Mucosa of rectum (tissue), 2 donors: Measurements from ENCODE around the gene HIVEP3.

Experiments
- H3K27ac ChIP-seq, 2 donors: one replicate each; pipeline ENCODE4 v1.7.0; 2013; ENCODE audit warnings: inconsistent platforms in 2 of 2, low read depth in 2 of 2, low read length in 2 of 2
- H3K27me3 ChIP-seq, 2 donors: one replicate each; pipeline ENCODE4 v1.7.0; 2013; ENCODE audit warnings: low read length in 2 of 2; ENCODE audit not compliant: control insufficient read depth in 2 of 2, insufficient read depth in 2 of 2
- H3K36me3 ChIP-seq, 2 donors: one replicate each; pipeline ENCODE4 v1.7.0; 2013; ENCODE audit warnings: low read length in 2 of 2; ENCODE audit not compliant: control insufficient read depth in 2 of 2, insufficient read depth in 2 of 2
- H3K4me1 ChIP-seq, 2 donors: one replicate each; pipeline ENCODE4 v1.7.0; 2013; ENCODE audit warnings: low read length in 2 of 2, mild to moderate bottlenecking in 1 of 2; ENCODE audit not compliant: control insufficient read depth in 2 of 2, insufficient read depth in 2 of 2
- H3K4me3 ChIP-seq, 2 donors: one replicate each; pipeline ENCODE4 v1.7.0; 2013; ENCODE audit warnings: low read length in 2 of 2
- H3K9ac ChIP-seq, 2 donors: one replicate each; pipeline ENCODE4 v1.7.0; 2013; ENCODE audit warnings: low read length in 2 of 2, low read depth in 1 of 2, mild to moderate bottlenecking in 1 of 2
- H3K9me3 ChIP-seq, 2 donors: one replicate each; pipeline ENCODE4 v1.7.0; 2013; ENCODE audit warnings: low read length in 2 of 2; ENCODE audit not compliant: control insufficient read depth in 2 of 2
- donor health status: healthy.
- donor health status: Normal muscosa, but diverticular disease.

HIVEP3 gene

DNA sequence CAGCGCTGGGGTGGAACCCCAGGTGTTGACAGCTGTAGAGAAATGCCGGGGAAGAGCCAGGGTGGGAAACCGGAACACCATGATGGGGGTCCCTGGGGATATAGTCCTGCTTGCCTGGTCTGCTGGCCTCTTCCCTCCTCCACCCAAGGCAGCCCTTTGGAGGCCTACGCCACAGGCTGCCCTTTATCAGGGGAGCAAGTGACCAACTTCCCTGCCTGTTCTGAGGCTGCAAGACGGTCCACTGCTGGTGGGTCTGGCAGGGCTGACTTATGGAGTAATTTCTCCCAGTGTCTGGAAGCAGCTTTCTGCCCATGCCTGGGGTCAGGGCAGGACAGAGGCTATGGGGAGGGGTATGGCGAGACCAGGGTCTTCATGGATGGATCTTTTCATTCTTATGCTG lies 383.4 kb downstream of the HIVEP3 start:
- Histone ChIP-seq H3K27me3 (no peaks in the 10 kb centered on the region), H3K4me3 (no peak overlapping the region), H3K27ac (no peak overlapping the region), H3K9ac (no peak overlapping the region), H3K9me3 (no peaks in the 10 kb centered on the region), H3K4me1 (peaks cover 10 to 11% of the 10 kb centered on the region in 2 donors), H3K36me3 (no peaks in the 10 kb centered on the region)

DNA sequence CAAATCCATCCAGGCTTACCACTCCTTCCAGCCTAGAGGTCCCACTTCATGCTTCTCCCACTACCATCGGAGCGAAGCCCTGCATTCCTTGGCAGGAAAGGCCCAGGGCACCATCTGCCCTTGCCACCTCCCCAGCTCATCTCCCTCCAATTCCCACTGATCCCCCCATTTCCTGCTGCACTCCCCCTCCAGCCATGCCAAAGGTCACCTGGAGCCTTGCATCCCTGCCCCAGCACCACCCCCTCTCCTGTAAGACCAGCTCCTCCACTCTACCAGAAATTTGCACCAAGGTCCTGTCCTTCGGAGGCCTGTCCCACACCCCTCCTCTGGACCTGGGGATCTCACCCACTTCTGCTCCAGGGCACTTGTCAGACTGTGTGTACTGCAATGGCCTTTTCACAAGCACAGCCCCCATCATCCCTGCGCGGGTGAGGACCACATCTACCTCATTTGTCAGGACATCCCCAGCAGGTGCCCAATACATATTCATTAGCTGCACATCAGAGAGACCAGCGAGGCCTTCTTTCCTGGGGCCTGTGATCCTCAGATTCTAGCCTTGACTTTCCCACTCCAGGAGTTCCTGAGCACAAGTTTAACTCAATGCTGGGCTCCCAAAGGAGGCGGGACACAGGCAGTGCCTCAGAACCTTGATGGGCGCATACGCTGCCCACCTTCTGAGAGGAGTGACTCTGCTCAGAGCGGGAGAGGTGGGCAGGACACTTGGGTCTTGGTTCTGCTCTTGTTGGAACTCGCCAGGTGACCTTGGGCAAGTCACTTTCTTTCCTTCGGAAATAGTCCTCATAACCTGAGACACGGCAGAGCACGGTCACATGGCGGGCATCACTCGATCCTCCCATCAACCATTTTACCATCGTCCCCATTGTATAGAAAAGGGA lies 384.3 kb downstream of the HIVEP3 start:
- peaks cover 10 to 11% of the 10 kb centered on the region in 2 donors for H3K4me1 ChIP-seq

DNA sequence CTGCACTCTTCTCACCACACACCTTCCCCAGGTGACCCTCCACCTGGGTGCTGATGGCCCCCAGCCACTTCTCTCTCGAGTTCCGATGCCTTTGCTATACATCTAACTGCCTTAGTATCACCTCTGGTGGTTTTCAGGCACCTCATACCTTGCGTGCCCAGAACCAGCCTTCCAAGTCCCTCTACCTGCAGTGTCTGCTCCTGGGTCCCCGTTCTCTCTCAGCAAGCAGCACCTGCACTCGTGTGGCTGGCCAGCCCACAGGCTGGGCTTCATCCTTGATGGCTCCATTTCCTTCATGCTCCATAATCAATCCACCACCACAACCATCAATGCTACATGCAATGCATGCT lies 385.0 kb downstream of the HIVEP3 start:
- Histone ChIP-seq H3K4me1 (peaks cover 10 to 11% of the 10 kb centered on the region in 2 donors), H3K27ac (no peak overlapping the region), H3K4me3 (no peak overlapping the region), H3K9ac (no peak overlapping the region), H3K9me3 (no peaks in the 10 kb centered on the region), H3K36me3 (no peaks in the 10 kb centered on the region), H3K27me3 (no peaks in the 10 kb centered on the region)

More for the DNA sequence above, 384.3 kb downstream of the HIVEP3 start:
- H3K36me3 ChIP-seq, result no peaks in the 10 kb centered on the region
- no peak overlapping the region for H3K27ac ChIP-seq
- no peak overlapping the region for H3K9ac ChIP-seq
- no peaks in the 10 kb centered on the region for H3K27me3 ChIP-seq
- H3K4me3 ChIP-seq, result no peak overlapping the region
- H3K9me3 ChIP-seq, result no peaks in the 10 kb centered on the region

DNA sequence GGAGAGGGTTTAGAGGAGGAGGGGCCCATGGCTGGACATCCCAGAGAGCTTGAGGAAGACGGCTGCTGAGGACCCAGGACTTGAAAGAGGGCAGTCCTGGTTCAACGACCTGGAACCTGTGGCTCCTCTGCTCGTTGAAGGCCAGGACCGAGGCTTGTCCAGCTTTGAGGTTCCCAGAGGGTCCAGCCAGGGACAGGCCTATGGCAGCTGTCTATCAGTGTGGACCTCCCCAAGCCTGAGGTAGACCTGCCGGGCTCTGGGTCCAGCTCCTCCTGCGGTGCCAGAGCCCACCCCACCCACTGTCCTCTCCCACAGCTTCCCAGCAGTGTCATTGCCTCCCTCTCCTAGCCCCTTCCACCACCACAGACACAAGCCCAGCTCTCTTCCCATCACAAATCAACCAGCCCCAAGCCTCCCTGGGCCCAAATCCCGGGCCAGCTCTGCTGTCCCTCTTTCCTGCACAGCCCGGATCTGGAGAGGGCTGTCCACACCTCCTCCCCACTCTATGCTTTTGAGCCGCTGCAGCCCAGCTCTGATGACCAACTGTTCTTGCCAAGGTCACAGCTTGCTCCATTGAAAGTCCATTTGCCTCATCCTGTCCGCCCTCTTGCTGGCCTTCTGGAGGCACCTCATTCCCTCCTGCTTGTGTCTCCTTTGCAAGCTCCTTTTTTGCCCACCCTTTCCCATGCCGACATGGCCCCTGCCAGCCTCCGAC lies 385.5 kb downstream of the HIVEP3 start:
- Histone ChIP-seq H3K36me3 (no peaks in the 10 kb centered on the region), H3K9me3 (no peaks in the 10 kb centered on the region), H3K4me3 (no peak overlapping the region), H3K9ac (no peak overlapping the region), H3K4me1 (peaks cover 9 to 11% of the 10 kb centered on the region in 2 donors), H3K27ac (no peak overlapping the region), H3K27me3 (no peaks in the 10 kb centered on the region)

DNA sequence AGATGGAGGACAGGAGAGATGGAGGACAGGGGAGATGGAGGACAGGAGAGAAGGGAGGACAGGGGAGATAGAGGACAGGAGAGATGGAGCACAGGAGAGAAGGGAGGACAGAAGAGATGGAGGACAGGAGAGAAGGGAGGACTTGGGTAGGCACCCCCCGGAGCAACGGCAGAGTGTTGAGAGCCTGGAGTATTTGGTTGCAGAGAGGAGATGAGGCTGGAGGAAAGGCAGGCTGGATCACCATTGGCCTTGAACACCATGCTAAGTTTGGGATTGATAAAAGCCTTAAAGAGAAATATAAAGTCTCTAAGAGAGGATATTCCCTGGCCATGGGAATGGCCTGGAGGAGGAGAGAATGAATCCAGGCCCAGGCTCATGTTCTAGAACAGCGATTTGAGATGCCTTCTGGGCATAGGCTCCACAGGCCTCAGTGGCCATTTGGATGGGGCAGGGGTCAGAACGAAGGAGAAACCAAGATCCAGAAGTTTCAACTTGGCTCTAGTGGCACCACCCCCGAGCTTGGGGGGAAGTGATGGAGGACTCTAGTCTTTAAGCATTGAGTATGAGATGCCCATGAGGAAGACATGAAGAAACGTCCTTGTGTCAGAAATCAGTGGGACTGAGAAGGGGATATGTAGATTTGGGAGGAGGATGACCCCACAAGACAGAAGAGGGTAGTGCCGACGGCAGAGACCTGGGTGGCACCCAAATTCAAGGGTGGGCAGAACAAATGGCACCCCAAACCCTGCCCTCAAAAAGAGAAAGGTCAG lies 386.3 kb downstream of the HIVEP3 start:
- no peak overlapping the region for H3K4me3 ChIP-seq
- no peaks in the 10 kb centered on the region for H3K27me3 ChIP-seq
- H3K9me3 ChIP-seq, result no peaks in the 10 kb centered on the region
- H3K36me3 ChIP-seq, result no peaks in the 10 kb centered on the region
- no peak overlapping the region for H3K27ac ChIP-seq
- H3K4me1 ChIP-seq, result peaks cover 1 to 4% of the 10 kb centered on the region in 2 donors
- H3K9ac ChIP-seq, result no peak overlapping the region

DNA sequence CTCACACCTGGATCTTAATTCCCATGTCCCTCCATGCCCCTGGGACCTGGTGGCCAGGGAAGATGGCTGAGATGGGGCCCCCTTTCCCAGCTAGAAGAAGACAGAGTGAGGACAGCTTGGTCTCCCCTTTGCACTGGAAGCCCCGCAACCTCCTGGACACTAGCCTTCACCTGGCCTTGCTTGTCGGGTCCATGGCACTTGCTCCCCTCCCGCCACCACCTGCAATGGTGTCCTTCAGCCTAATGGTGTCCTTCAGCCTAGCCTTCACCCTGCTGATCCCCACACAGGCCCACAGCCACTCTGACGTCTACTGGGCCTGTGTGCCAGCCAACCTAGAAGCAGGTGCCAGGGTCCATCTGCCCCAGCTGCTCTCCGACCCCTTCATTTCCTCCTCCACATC lies 388.3 kb downstream of the HIVEP3 start:
- no peak overlapping the region for H3K9ac ChIP-seq
- H3K36me3 ChIP-seq, result no peaks in the 10 kb centered on the region
- no peak overlapping the region for H3K4me3 ChIP-seq
- H3K27ac ChIP-seq, result no peak overlapping the region
- no peaks in the 10 kb centered on the region for H3K9me3 ChIP-seq
- H3K4me1 ChIP-seq, result no peaks in the 10 kb centered on the region
- H3K27me3 ChIP-seq, result no peaks in the 10 kb centered on the region

DNA sequence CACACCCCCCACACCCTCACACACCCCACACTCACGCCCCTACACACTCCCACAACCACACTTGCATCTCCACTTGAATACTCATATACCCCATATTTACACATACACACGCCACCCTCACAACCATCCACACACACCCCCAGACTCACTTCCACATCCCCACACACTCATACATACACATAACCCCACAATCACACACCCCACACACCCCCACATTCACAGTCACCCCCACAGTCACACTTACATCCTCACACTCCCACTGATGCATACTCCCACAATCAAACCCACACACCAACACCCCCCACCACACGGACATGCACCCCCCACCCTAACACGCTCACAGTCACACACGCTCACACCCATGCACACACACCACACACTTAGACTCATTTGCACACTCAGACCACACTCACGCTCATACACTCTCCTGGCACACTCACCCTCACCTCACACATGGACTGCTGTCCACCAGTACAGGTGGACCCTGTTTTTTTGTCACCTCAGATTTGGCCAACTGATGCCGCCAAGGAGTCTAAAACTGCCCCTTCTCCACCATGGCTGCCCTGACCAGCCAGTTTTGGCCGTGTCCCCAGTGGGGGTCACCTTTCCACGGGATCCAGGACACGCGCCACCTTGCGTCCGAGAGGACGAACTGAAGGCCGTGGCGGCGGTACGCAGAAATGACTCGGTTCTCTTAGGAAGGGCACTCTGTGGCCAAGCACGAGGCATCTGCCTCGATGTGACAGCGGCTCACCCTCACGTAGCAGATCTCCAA lies 388.9 kb downstream of the HIVEP3 start:
- Histone ChIP-seq H3K27me3 (no peaks in the 10 kb centered on the region), H3K9ac (no peak overlapping the region), H3K4me3 (no peak overlapping the region), H3K36me3 (no peaks in the 10 kb centered on the region), H3K27ac (no peak overlapping the region), H3K9me3 (no peaks in the 10 kb centered on the region), H3K4me1 (no peaks in the 10 kb centered on the region)

DNA sequence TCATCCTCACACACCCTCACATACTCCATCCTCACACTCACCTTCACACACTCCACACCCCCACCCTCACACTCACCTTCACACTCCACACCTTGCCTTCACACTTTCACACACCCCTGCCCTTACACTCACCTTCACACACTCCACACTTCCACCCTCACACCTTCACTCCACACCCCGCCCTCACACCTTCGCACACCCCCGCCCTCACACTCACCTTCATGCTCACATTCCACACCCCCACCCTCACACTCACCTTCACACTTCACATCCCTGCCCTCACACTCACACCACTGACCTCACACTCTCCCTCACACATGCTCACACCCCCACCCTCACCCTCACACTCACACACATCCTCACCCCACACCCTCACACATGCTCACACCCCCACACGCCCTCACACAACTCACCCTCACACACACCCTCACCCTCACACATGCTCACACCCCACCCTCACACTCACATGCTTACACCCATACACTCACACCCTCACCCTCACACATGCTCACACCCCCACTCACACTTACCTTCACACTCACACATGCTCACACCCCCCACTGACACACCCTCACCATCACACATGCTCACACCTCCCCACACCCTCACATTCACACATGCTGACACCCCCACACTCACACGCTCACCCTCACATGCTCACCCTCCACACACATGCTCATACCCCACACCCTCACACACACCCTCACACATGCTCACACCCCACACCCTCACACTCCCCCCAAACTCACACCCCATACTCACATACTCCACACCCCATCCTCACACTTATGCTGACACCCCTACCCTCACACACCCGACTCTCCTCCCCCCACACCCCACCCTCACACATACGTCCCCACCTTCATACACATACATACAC lies 389.8 kb downstream of the HIVEP3 start:
- H3K4me1 ChIP-seq, result no peaks in the 10 kb centered on the region
- no peak overlapping the region for H3K9ac ChIP-seq
- no peak overlapping the region for H3K27ac ChIP-seq
- no peaks in the 10 kb centered on the region for H3K36me3 ChIP-seq
- no peak overlapping the region for H3K4me3 ChIP-seq
- H3K27me3 ChIP-seq, result no peaks in the 10 kb centered on the region
- no peaks in the 10 kb centered on the region for H3K9me3 ChIP-seq

DNA sequence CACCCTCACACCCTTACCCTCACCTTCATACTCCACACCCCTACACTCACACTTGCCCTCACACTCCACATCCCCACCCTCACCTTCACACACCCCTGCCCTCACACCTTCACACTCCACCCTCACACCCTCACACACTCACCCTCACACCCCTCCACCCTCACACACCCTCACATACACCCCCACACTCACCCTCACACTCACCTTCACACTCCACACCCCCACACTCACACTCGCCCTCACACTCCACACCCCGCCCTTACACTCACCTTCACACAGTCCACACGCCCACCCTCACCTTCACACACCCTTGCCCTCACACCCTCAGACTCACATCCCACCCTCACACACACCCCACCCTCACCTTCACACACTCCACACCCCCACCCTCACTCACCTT lies 390.6 kb downstream of the HIVEP3 start:
- no peaks in the 10 kb centered on the region for H3K27me3 ChIP-seq
- H3K4me1 ChIP-seq, result no peaks in the 10 kb centered on the region
- no peaks in the 10 kb centered on the region for H3K36me3 ChIP-seq
- H3K27ac ChIP-seq, result no peak overlapping the region
- no peak overlapping the region for H3K9ac ChIP-seq
- H3K4me3 ChIP-seq, result no peak overlapping the region
- H3K9me3 ChIP-seq, result no peaks in the 10 kb centered on the region
